ENCODE measurements around the gene TOGARAM2.

DNA sequence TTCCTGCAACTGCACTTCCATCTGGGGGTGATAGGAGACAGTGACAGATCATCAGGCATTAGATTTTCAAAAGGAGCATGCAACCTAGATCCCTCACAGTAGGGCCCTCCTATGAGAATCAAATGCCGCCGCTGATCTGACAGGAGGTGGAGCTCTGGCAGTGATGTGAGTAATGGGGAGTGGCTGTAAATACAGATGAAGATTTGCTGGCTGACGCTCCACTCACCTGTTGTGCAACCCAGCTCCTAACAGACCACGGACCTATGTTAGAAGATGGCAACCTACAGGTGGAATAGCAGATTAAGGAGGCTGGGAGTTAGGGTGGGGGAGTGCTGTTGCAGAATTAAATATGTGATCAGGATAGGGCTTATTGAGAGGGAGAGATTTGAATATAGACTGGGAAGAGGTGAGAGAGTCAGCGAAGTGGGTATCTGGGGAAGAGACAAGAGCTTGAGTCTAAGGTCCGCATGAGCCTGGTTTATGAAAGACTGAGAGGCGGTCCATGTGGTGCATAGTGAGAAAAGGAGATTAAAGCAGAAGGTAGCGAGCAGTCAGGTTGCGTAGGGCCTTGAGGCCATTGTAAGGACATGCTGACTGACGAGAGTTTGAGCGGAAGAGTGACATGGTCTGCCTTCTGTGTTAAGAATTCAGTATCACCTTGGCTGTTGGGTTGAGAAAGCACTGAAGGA lies 31.3 kb upstream of the TOGARAM2 start:
- TF ChIP-seq LEF1 (IDR thresholded peaks at IDR 0.05; ENCODE audit: borderline replicate concordance) (no peak), SUZ12 (IDR thresholded peaks at IDR 0.05) (no peak), TARDBP (IDR thresholded peaks at IDR 0.05) (no peak)

All from HEK293T (cell line).